K562 (cell line): ENCODE measurements around the gene UNKL. TPM values are rescaled to one million over a fixed set of nuclear protein-coding genes. Genes with fewer than 3 reads are reported as not detected.

ENCODE experiments used
- BCOR ChIP-seq: fragments of 450-650 bp; IDR thresholded peaks from 2 replicates; pipeline ENCODE4 v1.6.1; 2016
- CBX8 ChIP-seq: fragments of 200-600 bp; sonication (generic); IDR thresholded peaks from 2 replicates; pipeline ENCODE4 v1.6.1; 2012; ENCODE audit warnings: borderline replicate concordance, mixed run types, low read depth, mild to moderate bottlenecking, moderate library complexity, mixed read lengths, low read length, control low read depth, inconsistent platforms; ENCODE audit not compliant: poor library complexity, severe bottlenecking; ENCODE audit errors: extremely low read depth
- MIER1 ChIP-seq: fragments of 450-650 bp; IDR thresholded peaks from 2 replicates; pipeline ENCODE4 v1.6.1; 2016; ENCODE audit warnings: antibody characterized with exemption, mild to moderate bottlenecking, low read depth
- PTTG1 ChIP-seq: fragments of 450-650 bp; IDR thresholded peaks from 2 replicates; pipeline ENCODE4 v1.6.1; 2016; ENCODE audit warnings: low read depth, mild to moderate bottlenecking, missing genetic modification characterization, missing compliant biosample characterization
- RAD21 ChIP-seq, 2 experiments: fragments of 250-450 bp in 1 of 2; fragments of 450-650 bp in 1 of 2; sonication (Bioruptor Pico) in 1 of 2; formaldehyde crosslinking in 1 of 2; IDR thresholded peaks in 1 of 2; conservative IDR thresholded peaks in 1 of 2; 2 replicates each; pipeline versions ENCODE4 v1.4.0 to v1.8.0; 2020 to 2022; ENCODE audit warnings: mild to moderate bottlenecking in 2 of 2, moderate library complexity in 1 of 2
- ZNF274 ChIP-seq: IDR thresholded peaks from 2 replicates; pipeline ENCODE4 v1.6.1; 2011; ENCODE audit warnings: low read depth, mild to moderate bottlenecking, low read length, moderate library complexity, borderline replicate concordance
- ZNF696 ChIP-seq: fragments of 250-450 bp; sonication (Bioruptor Pico); conservative IDR thresholded peaks from 2 replicates; pipeline ENCODE4 v1.4.0; 2020; ENCODE audit warnings: mild to moderate bottlenecking, moderate library complexity
- polyA plus RNA-seq, 8 experiments: library from polyadenylated mRNA; depleted of rRNA in 4 of 8; stranded (reverse) in 5 of 8; unstranded in 3 of 8; fragments of >200 nt; fragmentation: Nextera tagmentation in 2 of 8; fragmentation: Illumina TruSeq in 1 of 8; extraction: Ambion mirVana in 2 of 8; extraction: Trizol in 1 of 8; gene quantifications; 2 replicates each; pipeline versions ENCODE4 v1.2.1 to v1.2.3, GENCODE V29; 2011 to 2014; ENCODE audit warnings: inconsistent platforms in 1 of 8, missing spikeins in 1 of 8
- total RNA-seq, 7 experiments: library from RNA; depleted of rRNA in 6 of 7; stranded (reverse); fragments of >200 nt in 6 of 7; fragmentation: Illumina TruSeq in 2 of 7; extraction: Trizol in 2 of 7; gene quantifications; 2 replicates each; pipeline versions ENCODE4 v1.2.1 to v1.2.3, GENCODE V29; 2011 to 2021; ENCODE audit warnings: low replicate concordance in 1 of 7
- TF ChIP-seq, protein P1 (sequence below): fragments of 450-650 bp; IDR thresholded peaks from 2 replicates; pipeline ENCODE4 v1.7.0; 2016; ENCODE audit warnings: borderline replicate concordance
- TF ChIP-seq, protein P2 (sequence below): fragments of 250-450 bp; sonication (Bioruptor Pico); IDR thresholded peaks from 2 replicates; pipeline ENCODE4 v1.8.0; 2021; ENCODE audit warnings: borderline replicate concordance, mild to moderate bottlenecking, moderate library complexity; ENCODE audit not compliant: poor library complexity, severe bottlenecking

The UNKL gene
- total and polyA plus RNA-seq, 9 of the 15 experiments (the other 6 are each of a cell fraction or from before 2014, with no cell fraction given) = 0.37 to 30.2 (median 5.1) TPM

DNA sequence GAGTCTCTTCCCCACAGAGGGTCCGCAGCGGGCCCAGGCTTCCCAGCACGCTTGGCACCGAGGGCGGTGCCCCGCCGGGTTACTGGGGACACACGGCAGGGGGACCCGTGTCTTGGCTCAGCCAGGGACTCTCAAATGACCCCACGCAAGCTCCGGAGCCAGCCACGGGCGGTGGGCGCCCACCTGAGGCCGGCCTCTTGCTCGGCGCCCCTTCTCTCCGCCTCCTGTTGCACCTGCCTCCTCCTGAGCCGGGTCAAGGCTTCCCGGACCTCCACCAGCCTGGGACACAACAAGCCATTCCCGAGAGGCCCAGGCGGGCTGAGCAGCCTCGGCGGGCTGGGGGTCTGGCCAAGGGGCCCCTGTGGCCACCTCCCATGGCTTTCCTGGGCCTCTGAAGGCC, 28.2 kb upstream of the UNKL start (continued):
- TF ChIP-seq CBX8 = no peak
- TF ChIP-seq, protein P1, sequence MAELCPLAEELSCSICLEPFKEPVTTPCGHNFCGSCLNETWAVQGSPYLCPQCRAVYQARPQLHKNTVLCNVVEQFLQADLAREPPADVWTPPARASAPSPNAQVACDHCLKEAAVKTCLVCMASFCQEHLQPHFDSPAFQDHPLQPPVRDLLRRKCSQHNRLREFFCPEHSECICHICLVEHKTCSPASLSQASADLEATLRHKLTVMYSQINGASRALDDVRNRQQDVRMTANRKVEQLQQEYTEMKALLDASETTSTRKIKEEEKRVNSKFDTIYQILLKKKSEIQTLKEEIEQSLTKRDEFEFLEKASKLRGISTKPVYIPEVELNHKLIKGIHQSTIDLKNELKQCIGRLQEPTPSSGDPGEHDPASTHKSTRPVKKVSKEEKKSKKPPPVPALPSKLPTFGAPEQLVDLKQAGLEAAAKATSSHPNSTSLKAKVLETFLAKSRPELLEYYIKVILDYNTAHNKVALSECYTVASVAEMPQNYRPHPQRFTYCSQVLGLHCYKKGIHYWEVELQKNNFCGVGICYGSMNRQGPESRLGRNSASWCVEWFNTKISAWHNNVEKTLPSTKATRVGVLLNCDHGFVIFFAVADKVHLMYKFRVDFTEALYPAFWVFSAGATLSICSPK = no peak
- TF ChIP-seq MIER1 = no peak
- TF ChIP-seq, protein P2, sequence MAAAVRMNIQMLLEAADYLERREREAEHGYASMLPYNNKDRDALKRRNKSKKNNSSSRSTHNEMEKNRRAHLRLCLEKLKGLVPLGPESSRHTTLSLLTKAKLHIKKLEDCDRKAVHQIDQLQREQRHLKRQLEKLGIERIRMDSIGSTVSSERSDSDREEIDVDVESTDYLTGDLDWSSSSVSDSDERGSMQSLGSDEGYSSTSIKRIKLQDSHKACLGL = no peak
- TF ChIP-seq PTTG1 = no peak
- no peak for TF ChIP-seq ZNF696 (CRISPR knock-in tag)
- no peak for TF ChIP-seq ZNF274
- no peak for TF ChIP-seq RAD21 (CRISPR knock-in tag; conservative IDR thresholded peaks at IDR 0.05 in 1 of 2, IDR thresholded peaks at IDR 0.05 in 1 of 2)
- no peak for TF ChIP-seq BCOR
- TF ChIP-seq, all 486 proteins: peak for 0
